Measurements from ENCODE around the gene LGALS14. TPM values are rescaled to one million over a fixed set of nuclear protein-coding genes. Genes with fewer than 3 reads are reported as not detected.
"Not testable (repeated sequence)": the region's sequence is repeated elsewhere in the genome, so short reads cannot be mapped to it uniquely, and the experiment has no call there.

LGALS14 gene
- total RNA-seq, 4 donors from 2014 or later = not detected

- ATAC-seq (ENCODE audit: low FRiP score) = no peak
- no peak for TF ChIP-seq CTCF (IDR thresholded peaks at IDR 0.05)
- no peak for DNase-seq (ENCODE audit: low spot score)
Observed at GRCh38 chr19:39710333-39710890, 6.1 kb downstream of the LGALS14 start.

GRCh38 chr19:39720144-39720543, 15.9 kb downstream of the LGALS14 start:
- not testable (repeated sequence) for DNase-seq (ENCODE audit: low spot score); ATAC-seq (ENCODE audit: low FRiP score)

- ATAC-seq (ENCODE audit: low FRiP score) = no peak
- DNase-seq (ENCODE audit: low spot score) = no peak
- no peak for TF ChIP-seq CTCF (IDR thresholded peaks at IDR 0.05)
Observed at GRCh38 chr19:39725995-39726394, 21.7 kb downstream of the LGALS14 start.

GRCh38 chr19:39727070-39727800, 23.0 kb downstream of the LGALS14 start:
- ATAC-seq (ENCODE audit: low FRiP score) (no peak), DNase-seq (ENCODE audit: low spot score) (no peak)
- no peak for TF ChIP-seq CTCF (IDR thresholded peaks at IDR 0.05)

GRCh38 chr19:39728040-39728439, 23.8 kb downstream of the LGALS14 start:
- no peak for DNase-seq (ENCODE audit: low spot score)
- no peak for TF ChIP-seq CTCF (IDR thresholded peaks at IDR 0.05)
- ATAC-seq (ENCODE audit: low FRiP score) = no peak

GRCh38 chr19:39729594-39729993, 25.3 kb downstream of the LGALS14 start:
- ATAC-seq (ENCODE audit: low FRiP score) (no peak), DNase-seq (ENCODE audit: low spot score) (no peak)
- no peak for TF ChIP-seq CTCF (IDR thresholded peaks at IDR 0.05)

GRCh38 chr19:39731685-39732084, 27.4 kb downstream of the LGALS14 start:
- ATAC-seq (ENCODE audit: low FRiP score) (no peak), DNase-seq (ENCODE audit: low spot score) (no peak)
- no peak for TF ChIP-seq CTCF (IDR thresholded peaks at IDR 0.05)
